B cell (primary cell): Measurements from ENCODE around the gene EPHB1. TPM values are rescaled to one million over a fixed set of nuclear protein-coding genes. Genes with fewer than 3 reads are reported as not detected.

ENCODE experiments used
- ATAC-seq: fragments of 200-7000 bp; cut with Tn5 transposase; one replicate; pipeline ENCODE4 v1.10.0; 2021; ENCODE audit warnings: low read depth, mild to moderate bottlenecking, moderate number of reproducible peaks, moderate library complexity
- CTCF ChIA-PET: fragments of 350-600 bp; sonication (Branson Sonifier 250); formaldehyde crosslinking; loops from one replicate; lab custom pipeline; 2021; ENCODE audit warnings: antibody characterized with exemption, inconsistent platforms; lab: Charles Lee
- POLR2A ChIA-PET: fragments of 350-600 bp; sonication (Branson Sonifier 250); formaldehyde crosslinking; loops from one replicate; lab custom pipeline; 2021; ENCODE audit warnings: antibody characterized with exemption; lab: Charles Lee
- DNase-seq: peaks from one replicate; pipeline ENCODE4 v3.0.0; 2013
- H2AFZ ChIP-seq: 2 replicates; pipeline ENCODE4 v1.6.1; 2012; ENCODE audit warnings: mild to moderate bottlenecking, low read depth, low read length; ENCODE audit not compliant: insufficient read depth, poor library complexity, severe bottlenecking
- H3K27ac ChIP-seq, 2 donors: 1 replicate in 1 of 2; 2 replicates in 1 of 2; pipeline ENCODE4 v1.5.1; 2012 to 2013; ENCODE audit warnings: low read length in 2 of 2, mild to moderate bottlenecking in 2 of 2, moderate library complexity in 1 of 2
- H3K27me3 ChIP-seq, 4 experiments: fragments of 200-600 bp in 1 of 4; sonication (generic) in 1 of 4; replicated peaks in 1 of 4; 1 replicate in 2 of 4; 2 replicates in 2 of 4; pipeline versions ENCODE4 v1.6.1 to v1.7.0; 2013 to 2016; ENCODE audit warnings: low read length in 3 of 4, mild to moderate bottlenecking in 2 of 4, mixed read lengths in 1 of 4, moderate library complexity in 1 of 4; ENCODE audit not compliant: insufficient read depth in 4 of 4, control insufficient read depth in 3 of 4; ENCODE audit errors: control extremely low read depth in 1 of 4
- H3K36me3 ChIP-seq, 2 experiments: replicated peaks in 1 of 2; 1 replicate in 1 of 2; 2 replicates in 1 of 2; pipeline versions ENCODE4 v1.6.1 to v1.7.1; 2013; ENCODE audit warnings: low read length in 1 of 2; ENCODE audit not compliant: insufficient read depth in 2 of 2, control insufficient read depth in 1 of 2; ENCODE audit errors: control extremely low read depth in 1 of 2, extremely low read depth in 1 of 2
- H3K4me1 ChIP-seq, 2 donors: fragments of 200-600 bp in 1 of 2; sonication (generic) in 1 of 2; 1 replicate in 1 of 2; 2 replicates in 1 of 2; pipeline versions ENCODE4 v1.5.1 to v1.6.1; 2013 to 2017; ENCODE audit warnings: low read length in 2 of 2; ENCODE audit not compliant: control insufficient read depth in 2 of 2, insufficient read depth in 2 of 2
- H3K4me2 ChIP-seq: replicated peaks from 2 replicates; pipeline ENCODE3; 2012; ENCODE audit warnings: mild to moderate bottlenecking, low read depth, low read length; ENCODE audit not compliant: poor library complexity, severe bottlenecking
- H3K4me3 ChIP-seq, 5 experiments: fragments of 200-600 bp in 1 of 5; sonication (generic) in 1 of 5; 1 replicate in 3 of 5; 2 replicates in 2 of 5; pipeline versions ENCODE4 v1.5.1 to v1.7.0; 2011 to 2016; ENCODE audit warnings: low read length in 4 of 5, mild to moderate bottlenecking in 4 of 5, low read depth in 2 of 5, control low read depth in 1 of 5, moderate library complexity in 1 of 5; ENCODE audit not compliant: insufficient read depth in 1 of 5; ENCODE audit errors: control extremely low read depth in 1 of 5, extremely low read depth in 1 of 5
- H3K79me2 ChIP-seq: fragments of 200-600 bp; sonication (generic); one replicate; pipeline ENCODE4 v1.6.0; 2016; ENCODE audit warnings: low read length; ENCODE audit not compliant: control insufficient read depth, insufficient read depth
- H3K9ac ChIP-seq: fragments of 200-600 bp; sonication (generic); 2 replicates; pipeline ENCODE4 v1.6.1; 2017; ENCODE audit warnings: mild to moderate bottlenecking, low read length, moderate library complexity
- H3K9me3 ChIP-seq, 3 donors: one replicate each; pipeline versions ENCODE4 v1.6.1 to v1.7.1; 2013; ENCODE audit warnings: low read length in 2 of 3; ENCODE audit not compliant: control insufficient read depth in 2 of 3, insufficient read depth in 1 of 3; ENCODE audit errors: control extremely low read depth in 1 of 3
- H4K20me1 ChIP-seq: 2 replicates; pipeline ENCODE4 v1.6.0; 2012; ENCODE audit warnings: mild to moderate bottlenecking, low read length; ENCODE audit not compliant: insufficient read depth, control insufficient read depth, poor library complexity, severe bottlenecking
- H3K27ac Mint-ChIP-seq: one replicate; pipeline ENCODE4 v1.8.0; 2021; ENCODE audit warnings: mixed read lengths
- H3K27me3 Mint-ChIP-seq: one replicate; pipeline ENCODE4 v1.8.0; 2021; ENCODE audit warnings: mixed read lengths
- H3K4me1 Mint-ChIP-seq: one replicate; pipeline ENCODE4 v1.8.0; 2021; ENCODE audit warnings: mixed read lengths
- H3K4me3 Mint-ChIP-seq: one replicate; pipeline ENCODE4 v1.8.0; 2021; ENCODE audit warnings: mixed read lengths
- H3K9me3 Mint-ChIP-seq: one replicate; pipeline ENCODE4 v1.8.0; 2022; ENCODE audit warnings: mixed read lengths; ENCODE audit not compliant: insufficient read depth
- CTCF ChIP-seq: fragments of 200-600 bp; IDR thresholded peaks from one replicate; pipeline ENCODE4 v1.8.0; 2022; ENCODE audit warnings: antibody characterized with exemption, mild to moderate bottlenecking
- EZH2 ChIP-seq: IDR thresholded peaks from 2 replicates; pipeline ENCODE4 v1.6.1; 2012; ENCODE audit warnings: borderline replicate concordance, low read depth, mild to moderate bottlenecking, moderate library complexity, low read length; ENCODE audit not compliant: insufficient read depth, poor library complexity, severe bottlenecking
- WGBS: methylation state at CpG from one replicate; pipeline ENCODE4 v1.1.5; 2013; ENCODE audit warnings: missing lambda C conversion rate; ENCODE audit not compliant: insufficient coverage; 5-methylcytosine and 5-hydroxymethylcytosine counted together
- intact Hi-C: fragments of 100-400 bp; cut with micrococcal nuclease; formaldehyde crosslinking; loops from one replicate; pipeline ENCODE4 v1.10.0; 2022
- polyA plus RNA-seq: library from polyadenylated mRNA; depleted of rRNA; stranded (reverse); fragments of >200 nt; gene quantifications from 2 replicates; pipeline ENCODE4 v1.2.3, GENCODE V29; 2012
- total RNA-seq, 2 donors: library from RNA; stranded (reverse); fragments of 120-200 nt in 1 of 2; gene quantifications; 1 replicate in 1 of 2; 2 replicates in 1 of 2; pipeline versions ENCODE4 v1.2.3 to v1.2.4, GENCODE V29; 2013 to 2022

The EPHB1 gene
- total and polyA plus RNA-seq, 2 donors (not counting 1 experiment from before 2014, with no cell fraction given): 0.01 TPM; not detected in 1

- 92% methylated on average over 1 of the region's 1 CpG for WGBS
- Histone ChIP-seq H3K79me2 (no peaks in the 10 kb centered on the region), H3K36me3 (no peaks in the 10 kb centered on the region), H3K4me1 (no peaks in the 10 kb centered on the region), H3K9me3 (peaks cover 0 to 5% (median 0%) of the 10 kb centered on the region in 3 donors), H3K27me3 (no peaks in the 10 kb centered on the region), H3K27ac (no peak overlapping the region), H3K4me2 (no peak overlapping the region), H3K4me3 (no peak overlapping the region), H3K9ac (no peak overlapping the region), H2AFZ (no peak overlapping the region), H4K20me1 (no peaks in the 10 kb centered on the region)
- POLR2A ChIA-PET: no interaction called here
- CTCF ChIA-PET: no interaction called here
- no peak overlapping the region for H3K27ac Mint-ChIP-seq
- no peak for DNase-seq
- peaks cover 5% of the 10 kb centered on the region for H3K27me3 Mint-ChIP-seq
- H3K4me1 Mint-ChIP-seq: no peaks in the 10 kb centered on the region
- TF ChIP-seq EZH2: no peak
- no peak for TF ChIP-seq CTCF
- no peaks in the 10 kb centered on the region for H3K9me3 Mint-ChIP-seq
- intact Hi-C loops: no loop called here
- no peak overlapping the region for H3K4me3 Mint-ChIP-seq
- ATAC-seq: no peak
Measured at GRCh38 chr3:135083179-135083578, 288.1 kb downstream of the EPHB1 start.

- H3K4me1 Mint-ChIP-seq: no peaks in the 10 kb centered on the region
- H3K27ac Mint-ChIP-seq: no peak overlapping the region
- Histone ChIP-seq H3K9ac (no peak overlapping the region), H3K4me2 (no peak overlapping the region), H4K20me1 (no peaks in the 10 kb centered on the region), H3K36me3 (no peaks in the 10 kb centered on the region), H3K9me3 (peaks cover 0 to 5% (median 0%) of the 10 kb centered on the region in 3 donors), H3K4me3 (no peak overlapping the region), H2AFZ (no peak overlapping the region), H3K4me1 (no peaks in the 10 kb centered on the region), H3K27ac (no peak overlapping the region), H3K27me3 (no peaks in the 10 kb centered on the region), H3K79me2 (no peaks in the 10 kb centered on the region)
- ATAC-seq (no peak), DNase-seq (no peak)
- no peaks in the 10 kb centered on the region for H3K9me3 Mint-ChIP-seq
- TF ChIP-seq EZH2 (no peak), CTCF (no peak)
- H3K27me3 Mint-ChIP-seq: peaks cover 5% of the 10 kb centered on the region
- H3K4me3 Mint-ChIP-seq: no peak overlapping the region
- WGBS: no CpG with 5 or more reads among the region's 1 CpG
- POLR2A ChIA-PET: no interaction called here
- intact Hi-C loops: no loop called here
- CTCF ChIA-PET: no interaction called here
Measured at GRCh38 chr3:135083756-135084155, 288.7 kb downstream of the EPHB1 start.
